ENCODE results near the gene PCSK4. TPM values are rescaled to one million over a fixed set of nuclear protein-coding genes. Genes with fewer than 3 reads are reported as not detected.
"Not testable (repeated sequence)": the region's sequence is repeated elsewhere in the genome, so short reads cannot be mapped to it uniquely, and the experiment has no call there.

Gene PCSK4
- total and polyA plus RNA-seq, 2 donors (not counting 3 experiments of a cell fraction or from before 2014, with no cell fraction given): 1.2 to 1.7 TPM

- H3K27ac ChIP-seq (ENCODE audit: insufficient read depth, low read depth, low read length): no peak overlapping the region
- H3K4me3 ChIP-seq (replicated peaks in 1 of 3; ENCODE audit: insufficient read depth in 1 of 3, low read depth in 1 of 3, low read length in 3 of 3): no peak overlapping the region
- H3K36me3 ChIP-seq (ENCODE audit: control insufficient read depth in 2 of 2, extremely low read depth in 1 of 2, insufficient read depth in 2 of 2, low read length in 2 of 2): no peaks in the 10 kb centered on the region
- peaks cover 4 to 5% of the 10 kb centered on the region in 2 experiments for H3K27me3 ChIP-seq (ENCODE audit: control insufficient read depth in 2 of 2, insufficient read depth in 2 of 2, low read length in 2 of 2)
- dilution Hi-C loops (cut with MboI; ENCODE audit: extremely low pct_ligation_motif_present, low sequenced_read_pairs) (no loop called here), intact Hi-C loops (cut with micrococcal nuclease) (no loop called here)
- POLR2A ChIA-PET: no interaction called here
- no peak overlapping the region for H3K4me2 ChIP-seq (ENCODE audit: insufficient read depth, low read length)
- H2AFZ ChIP-seq (ENCODE audit: low read depth, low read length): no peak overlapping the region
- CTCF ChIA-PET: interaction anchor here (1.2 to 3.0 kb wide), 3 partner anchors 10 to 35 kb away, joined by 3 to 8 read pairs (median 7); partner anchors contain the start of genes PCSK4 and REEP6
- DNase-seq (ENCODE audit: low read depth, low spot score): no peak
- FAIRE-seq: no peak
- no TSS peak for BruUV-seq (replicated peaks)
- no peaks in the 10 kb centered on the region for H3K4me1 ChIP-seq (ENCODE audit: control insufficient read depth, extremely low read depth, insufficient read depth, low read length)
- no peaks in the 10 kb centered on the region for H3K9me1 ChIP-seq (replicated peaks; ENCODE audit: control insufficient read depth, extremely low read depth, insufficient read depth, low read length)
- H3K9me3 ChIP-seq (replicated peaks; ENCODE audit: control insufficient read depth, insufficient read depth, low read length): no peaks in the 10 kb centered on the region
- H3K9ac ChIP-seq (replicated peaks; ENCODE audit: extremely low read depth, insufficient read depth, low read length): no peak overlapping the region
- H4K20me1 ChIP-seq (replicated peaks; ENCODE audit: control insufficient read depth, extremely low read depth, insufficient read depth, low read length): no peaks in the 10 kb centered on the region
- TF ChIP-seq MYC (IDR thresholded peaks at IDR 0.05; ENCODE audit: low read depth, low read length) (no peak), JUN (IDR thresholded peaks at IDR 0.05; ENCODE audit: borderline replicate concordance, insufficient read depth, insufficient read length, low read depth) (no peak), FOS (IDR thresholded peaks at IDR 0.05; ENCODE audit: borderline replicate concordance, insufficient read depth, low read length) (no peak), MAX (IDR thresholded peaks at IDR 0.05; ENCODE audit: insufficient read depth, insufficient read length) (no peak), GATA2 (IDR thresholded peaks at IDR 0.05; ENCODE audit: insufficient read depth, insufficient read length, low read depth, low read length) (no peak), POLR2A (IDR thresholded peaks at IDR 0.05; ENCODE audit: low read depth, low read length) (no peak), EZH2 (IDR thresholded peaks at IDR 0.05; ENCODE audit: borderline replicate concordance, low read depth, low read length, severe bottlenecking) (no peak), POLR2AphosphoS5 (IDR thresholded peaks at IDR 0.05; ENCODE audit: insufficient read depth, low read depth, low read length) (no peak), CTCF (IDR thresholded peaks at IDR 0.05; ENCODE audit: extremely low read depth in 1 of 2, insufficient read depth in 1 of 2, low read depth in 1 of 2, low read length in 2 of 2) (no peak)
- H3K79me2 ChIP-seq (ENCODE audit: control insufficient read depth, insufficient read depth, low read length): no peaks in the 10 kb centered on the region
Observed at GRCh38 chr19:1501200-1501595, 11.0 kb upstream of the PCSK4 start.

- FAIRE-seq; H3K36me3 ChIP-seq (ENCODE audit: control insufficient read depth in 2 of 2, extremely low read depth in 1 of 2, insufficient read depth in 2 of 2, low read length in 2 of 2); BruUV-seq (replicated peaks); H3K9me3 ChIP-seq (replicated peaks; ENCODE audit: control insufficient read depth, insufficient read depth, low read length); CTCF ChIA-PET; H2AFZ ChIP-seq (ENCODE audit: low read depth, low read length); H3K4me3 ChIP-seq (replicated peaks in 1 of 3; ENCODE audit: insufficient read depth in 1 of 3, low read depth in 1 of 3, low read length in 3 of 3); H4K20me1 ChIP-seq (replicated peaks; ENCODE audit: control insufficient read depth, extremely low read depth, insufficient read depth, low read length); H3K27ac ChIP-seq (ENCODE audit: insufficient read depth, low read depth, low read length); H3K9ac ChIP-seq (replicated peaks; ENCODE audit: extremely low read depth, insufficient read depth, low read length); H3K79me2 ChIP-seq (ENCODE audit: control insufficient read depth, insufficient read depth, low read length); intact Hi-C loops (cut with micrococcal nuclease); DNase-seq (ENCODE audit: low read depth, low spot score); H3K4me2 ChIP-seq (ENCODE audit: insufficient read depth, low read length); H3K4me1 ChIP-seq (ENCODE audit: control insufficient read depth, extremely low read depth, insufficient read depth, low read length); dilution Hi-C loops (cut with MboI; ENCODE audit: extremely low pct_ligation_motif_present, low sequenced_read_pairs); H3K27me3 ChIP-seq (ENCODE audit: control insufficient read depth in 2 of 2, insufficient read depth in 2 of 2, low read length in 2 of 2); POLR2A ChIA-PET; H3K9me1 ChIP-seq (replicated peaks; ENCODE audit: control insufficient read depth, extremely low read depth, insufficient read depth, low read length): not testable (repeated sequence)
Observed at GRCh38 chr19:1499231-1499630, 9.1 kb upstream of the PCSK4 start.

All from endothelial cell of umbilical vein (primary cell).